ENCODE measurements around the gene TTF1. TPM values are rescaled to one million over a fixed set of nuclear protein-coding genes. Genes with fewer than 3 reads are reported as not detected.

TTF1 gene
- total and polyA plus RNA-seq, 10 of the 15 experiments (the other 5 are each of a cell fraction or from before 2014, with no cell fraction given), result 11.3 to 25.5 (median 16.0) TPM

GRCh38 chr9:132451276-132451675 is 44.6 kb upstream of the TTF1 start:
- H3K27ac ChIP-seq (ENCODE audit: control insufficient read depth, insufficient read depth), result no peak overlapping the region
- ATAC-seq (no peak), DNase-seq (ENCODE audit: low read depth, low spot score) (no peak), FAIRE-seq (no peak)
- intact Hi-C loops (cut with micrococcal nuclease; ENCODE audit: unreplicated experiment) (no loop called here), in situ Hi-C loops (cut with MboI) (no loop called here)
- WGBS (ENCODE audit: insufficient coverage, insufficient replicate concordance, low lambda C conversion rate, missing lambda C conversion rate), result 27% methylated on average over 7 of the region's 10 CpGs
- no peak overlapping the region for H3K9ac ChIP-seq (ENCODE audit: control insufficient read depth, insufficient read depth, low read length)
- SMC1A ChIA-PET (ENCODE audit: uncharacterized antibody, unreplicated experiment), result no interaction called here
- no peaks in the 10 kb centered on the region for H3K79me2 ChIP-seq (ENCODE audit: control insufficient read depth, insufficient read depth, low read length)
- no peak overlapping the region for H3K4me3 ChIP-seq
- POLR2A ChIA-PET, result no interaction called here
- no peaks in the 10 kb centered on the region for H4K20me1 ChIP-seq (ENCODE audit: control insufficient read depth, insufficient read depth)
- CTCF ChIA-PET, result no interaction called here
- peaks cover 0 to 1% of the 10 kb centered on the region in 2 experiments; a peak in 1 of 4 replicates for H3K27me3 ChIP-seq (replicated peaks in 1 of 2; ENCODE audit: control insufficient read depth in 2 of 2, insufficient read depth in 2 of 2, low read length in 1 of 2)
- H3K4me1 ChIP-seq (ENCODE audit: control insufficient read depth, insufficient read depth, low read length), result no peaks in the 10 kb centered on the region
- BruUV-seq (replicated peaks), result no TSS peak
- H3K4me2 ChIP-seq (ENCODE audit: control insufficient read depth, insufficient read depth), result no peak overlapping the region
- H3K36me3 ChIP-seq (ENCODE audit: control insufficient read depth in 2 of 2, insufficient read depth in 2 of 2, low read length in 1 of 2), result no peaks in the 10 kb centered on the region
- H2AFZ ChIP-seq (ENCODE audit: control insufficient read depth, low read depth, low read length), result no peak overlapping the region
- RAD21 ChIA-PET (ENCODE audit: unreplicated experiment), result no interaction called here
- no peaks in the 10 kb centered on the region for H3K9me3 ChIP-seq (replicated peaks; ENCODE audit: control insufficient read depth, insufficient read depth, low read length)
- TF ChIP-seq MEF2A (IDR thresholded peaks at IDR 0.05; ENCODE audit: insufficient read depth, low read depth, low read length), result no peak
- no peak for TF ChIP-seq MTA2 (IDR thresholded peaks at IDR 0.05; ENCODE audit: low read depth)
- TF ChIP-seq ASH2L (IDR thresholded peaks at IDR 0.05; ENCODE audit: borderline replicate concordance, low read depth), result no peak
- TF ChIP-seq MTA3 (IDR thresholded peaks at IDR 0.05; ENCODE audit: borderline replicate concordance, low read length), result no peak
- TF ChIP-seq SMAD1 (IDR thresholded peaks at IDR 0.05; ENCODE audit: low read depth, partially characterized antibody), result no peak
- no peak for TF ChIP-seq GABPA (IDR thresholded peaks at IDR 0.05; ENCODE audit: low read depth)
- no peak for TF ChIP-seq IKZF2 (IDR thresholded peaks at IDR 0.05)
- TF ChIP-seq, protein P1, sequence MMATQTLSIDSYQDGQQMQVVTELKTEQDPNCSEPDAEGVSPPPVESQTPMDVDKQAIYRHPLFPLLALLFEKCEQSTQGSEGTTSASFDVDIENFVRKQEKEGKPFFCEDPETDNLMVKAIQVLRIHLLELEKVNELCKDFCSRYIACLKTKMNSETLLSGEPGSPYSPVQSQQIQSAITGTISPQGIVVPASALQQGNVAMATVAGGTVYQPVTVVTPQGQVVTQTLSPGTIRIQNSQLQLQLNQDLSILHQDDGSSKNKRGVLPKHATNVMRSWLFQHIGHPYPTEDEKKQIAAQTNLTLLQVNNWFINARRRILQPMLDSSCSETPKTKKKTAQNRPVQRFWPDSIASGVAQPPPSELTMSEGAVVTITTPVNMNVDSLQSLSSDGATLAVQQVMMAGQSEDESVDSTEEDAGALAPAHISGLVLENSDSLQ (IDR thresholded peaks at IDR 0.05), result no peak
- TF ChIP-seq, protein P2, sequence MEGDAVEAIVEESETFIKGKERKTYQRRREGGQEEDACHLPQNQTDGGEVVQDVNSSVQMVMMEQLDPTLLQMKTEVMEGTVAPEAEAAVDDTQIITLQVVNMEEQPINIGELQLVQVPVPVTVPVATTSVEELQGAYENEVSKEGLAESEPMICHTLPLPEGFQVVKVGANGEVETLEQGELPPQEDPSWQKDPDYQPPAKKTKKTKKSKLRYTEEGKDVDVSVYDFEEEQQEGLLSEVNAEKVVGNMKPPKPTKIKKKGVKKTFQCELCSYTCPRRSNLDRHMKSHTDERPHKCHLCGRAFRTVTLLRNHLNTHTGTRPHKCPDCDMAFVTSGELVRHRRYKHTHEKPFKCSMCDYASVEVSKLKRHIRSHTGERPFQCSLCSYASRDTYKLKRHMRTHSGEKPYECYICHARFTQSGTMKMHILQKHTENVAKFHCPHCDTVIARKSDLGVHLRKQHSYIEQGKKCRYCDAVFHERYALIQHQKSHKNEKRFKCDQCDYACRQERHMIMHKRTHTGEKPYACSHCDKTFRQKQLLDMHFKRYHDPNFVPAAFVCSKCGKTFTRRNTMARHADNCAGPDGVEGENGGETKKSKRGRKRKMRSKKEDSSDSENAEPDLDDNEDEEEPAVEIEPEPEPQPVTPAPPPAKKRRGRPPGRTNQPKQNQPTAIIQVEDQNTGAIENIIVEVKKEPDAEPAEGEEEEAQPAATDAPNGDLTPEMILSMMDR (IDR thresholded peaks at IDR 0.05 in 2 of 3, conservative IDR thresholded peaks at IDR 0.05 in 1 of 3; ENCODE audit: control insufficient read depth in 2 of 3, extremely low read depth in 1 of 3, insufficient read depth in 1 of 3, low read depth in 3 of 3, low read length in 3 of 3), result no peak
- TF ChIP-seq EGR1 (IDR thresholded peaks at IDR 0.05; ENCODE audit: borderline replicate concordance in 1 of 2, low read depth in 2 of 2, low read length in 2 of 2), result no peak
- no peak for TF ChIP-seq CREB1 (IDR thresholded peaks at IDR 0.05; ENCODE audit: low read depth)
- no peak for TF ChIP-seq TBL1XR1 (IDR thresholded peaks at IDR 0.05; ENCODE audit: low read depth, low read length)
- no peak for TF ChIP-seq NFYA (IDR thresholded peaks at IDR 0.05; ENCODE audit: borderline replicate concordance, low read depth, low read length)
- no peak for TF ChIP-seq ESRRA (IDR thresholded peaks at IDR 0.05; ENCODE audit: low read length)
- TF ChIP-seq, protein P3, sequence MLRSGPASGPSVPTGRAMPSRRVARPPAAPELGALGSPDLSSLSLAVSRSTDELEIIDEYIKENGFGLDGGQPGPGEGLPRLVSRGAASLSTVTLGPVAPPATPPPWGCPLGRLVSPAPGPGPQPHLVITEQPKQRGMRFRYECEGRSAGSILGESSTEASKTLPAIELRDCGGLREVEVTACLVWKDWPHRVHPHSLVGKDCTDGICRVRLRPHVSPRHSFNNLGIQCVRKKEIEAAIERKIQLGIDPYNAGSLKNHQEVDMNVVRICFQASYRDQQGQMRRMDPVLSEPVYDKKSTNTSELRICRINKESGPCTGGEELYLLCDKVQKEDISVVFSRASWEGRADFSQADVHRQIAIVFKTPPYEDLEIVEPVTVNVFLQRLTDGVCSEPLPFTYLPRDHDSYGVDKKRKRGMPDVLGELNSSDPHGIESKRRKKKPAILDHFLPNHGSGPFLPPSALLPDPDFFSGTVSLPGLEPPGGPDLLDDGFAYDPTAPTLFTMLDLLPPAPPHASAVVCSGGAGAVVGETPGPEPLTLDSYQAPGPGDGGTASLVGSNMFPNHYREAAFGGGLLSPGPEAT (IDR thresholded peaks at IDR 0.05; ENCODE audit: low read depth), result no peak
- TF ChIP-seq NR2F1 (conservative IDR thresholded peaks at IDR 0.05), result no peak
- TF ChIP-seq, protein P4, sequence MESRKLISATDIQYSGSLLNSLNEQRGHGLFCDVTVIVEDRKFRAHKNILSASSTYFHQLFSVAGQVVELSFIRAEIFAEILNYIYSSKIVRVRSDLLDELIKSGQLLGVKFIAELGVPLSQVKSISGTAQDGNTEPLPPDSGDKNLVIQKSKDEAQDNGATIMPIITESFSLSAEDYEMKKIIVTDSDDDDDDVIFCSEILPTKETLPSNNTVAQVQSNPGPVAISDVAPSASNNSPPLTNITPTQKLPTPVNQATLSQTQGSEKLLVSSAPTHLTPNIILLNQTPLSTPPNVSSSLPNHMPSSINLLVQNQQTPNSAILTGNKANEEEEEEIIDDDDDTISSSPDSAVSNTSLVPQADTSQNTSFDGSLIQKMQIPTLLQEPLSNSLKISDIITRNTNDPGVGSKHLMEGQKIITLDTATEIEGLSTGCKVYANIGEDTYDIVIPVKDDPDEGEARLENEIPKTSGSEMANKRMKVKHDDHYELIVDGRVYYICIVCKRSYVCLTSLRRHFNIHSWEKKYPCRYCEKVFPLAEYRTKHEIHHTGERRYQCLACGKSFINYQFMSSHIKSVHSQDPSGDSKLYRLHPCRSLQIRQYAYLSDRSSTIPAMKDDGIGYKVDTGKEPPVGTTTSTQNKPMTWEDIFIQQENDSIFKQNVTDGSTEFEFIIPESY (IDR thresholded peaks at IDR 0.05), result no peak
- TF ChIP-seq SUZ12 (IDR thresholded peaks at IDR 0.05; ENCODE audit: unreplicated experiment), result no peak

Measured in GM12878 (cell line).